ENCODE results near the gene SNX1.

GRCh38 chr15:64090527-64090926, 5.3 kb upstream of the SNX1 start:
- TF ChIP-seq, protein P1, sequence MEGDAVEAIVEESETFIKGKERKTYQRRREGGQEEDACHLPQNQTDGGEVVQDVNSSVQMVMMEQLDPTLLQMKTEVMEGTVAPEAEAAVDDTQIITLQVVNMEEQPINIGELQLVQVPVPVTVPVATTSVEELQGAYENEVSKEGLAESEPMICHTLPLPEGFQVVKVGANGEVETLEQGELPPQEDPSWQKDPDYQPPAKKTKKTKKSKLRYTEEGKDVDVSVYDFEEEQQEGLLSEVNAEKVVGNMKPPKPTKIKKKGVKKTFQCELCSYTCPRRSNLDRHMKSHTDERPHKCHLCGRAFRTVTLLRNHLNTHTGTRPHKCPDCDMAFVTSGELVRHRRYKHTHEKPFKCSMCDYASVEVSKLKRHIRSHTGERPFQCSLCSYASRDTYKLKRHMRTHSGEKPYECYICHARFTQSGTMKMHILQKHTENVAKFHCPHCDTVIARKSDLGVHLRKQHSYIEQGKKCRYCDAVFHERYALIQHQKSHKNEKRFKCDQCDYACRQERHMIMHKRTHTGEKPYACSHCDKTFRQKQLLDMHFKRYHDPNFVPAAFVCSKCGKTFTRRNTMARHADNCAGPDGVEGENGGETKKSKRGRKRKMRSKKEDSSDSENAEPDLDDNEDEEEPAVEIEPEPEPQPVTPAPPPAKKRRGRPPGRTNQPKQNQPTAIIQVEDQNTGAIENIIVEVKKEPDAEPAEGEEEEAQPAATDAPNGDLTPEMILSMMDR (IDR thresholded peaks at IDR 0.05): no peak
- no peak for TF ChIP-seq POLR2A (IDR thresholded peaks at IDR 0.05)
